Mucosa of descending colon (tissue), 3 donors: ENCODE data around the gene EGLN3. TPM values are rescaled to one million over a fixed set of nuclear protein-coding genes. Genes with fewer than 3 reads are reported as not detected.

Experiments used
- ATAC-seq: fragments of 200-7000 bp; cut with Tn5 transposase; one replicate; pipeline ENCODE4 v1.9.1; 2020; ENCODE audit warnings: mild to moderate bottlenecking, moderate library complexity
- DNase-seq, 3 donors: peaks; one replicate each; pipeline ENCODE4 v3.0.0-alpha.2; 2020
- H3K36me3 ChIP-seq: fragments of 200-600 bp; one replicate; pipeline ENCODE4 v1.8.0; 2021; ENCODE audit warnings: low read depth, mild to moderate bottlenecking
- H3K4me1 ChIP-seq: fragments of 200-600 bp; one replicate; pipeline ENCODE4 v1.8.0; 2021; ENCODE audit warnings: low read depth, mild to moderate bottlenecking
- H3K4me3 ChIP-seq: fragments of 200-600 bp; one replicate; pipeline ENCODE4 v1.8.0; 2021; ENCODE audit warnings: mild to moderate bottlenecking
- H3K9me3 ChIP-seq: fragments of 200-600 bp; one replicate; pipeline ENCODE4 v1.8.0; 2021; ENCODE audit warnings: mild to moderate bottlenecking
- CTCF ChIP-seq: fragments of 200-600 bp; IDR thresholded peaks from one replicate; pipeline ENCODE4 v1.8.0; 2022; ENCODE audit warnings: antibody characterized with exemption, mild to moderate bottlenecking
- intact Hi-C, 2 donors: fragments of 100-400 bp; cut with DNase I in 1 of 2; cut with micrococcal nuclease in 1 of 2; formaldehyde crosslinking; loops; one replicate each; pipeline versions ENCODE4 v1.11.0 to v1.11.1; 2022; cut with DNase I, micrococcal nuclease
- total RNA-seq, 3 donors: library from RNA; stranded (reverse); fragmentation: NEBNext Ultra II Directional in 2 of 3; extraction: Animal tissue kit (Norgen Biotek cat#: 25700) in 2 of 3; gene quantifications; one replicate each; pipeline versions ENCODE4 v1.2.1 to v1.2.4, GENCODE V29; 2021 to 2023
- donor health status: DM: no; HTN: no; CAD: no; lungs with moderate emphysema.
- donor health status: DM: no; HTN: no; CAD: no.
- donor health status: DM: no; HTN: yes; CAD: no.

The EGLN3 gene
- total RNA-seq, 3 donors from 2014 or later, result 50.8 to 140 (median 72.8) TPM

- no peaks in the 10 kb centered on the region for H3K4me1 ChIP-seq
- DNase-seq (no peak), ATAC-seq (no peak)
- no peaks in the 10 kb centered on the region for H3K36me3 ChIP-seq
- H3K9me3 ChIP-seq, result no peaks in the 10 kb centered on the region
- intact Hi-C loops, result no loop called here
- TF ChIP-seq CTCF, result no peak
- no peak overlapping the region for H3K4me3 ChIP-seq
Observed at GRCh38 chr14:33959692-33960151, 8.8 kb upstream of the EGLN3 start.

- no peak for TF ChIP-seq CTCF
- H3K4me3 ChIP-seq, result no peak overlapping the region
- intact Hi-C loops, result no loop called here
- ATAC-seq (no peak), DNase-seq (no peak)
- no peaks in the 10 kb centered on the region for H3K36me3 ChIP-seq
- H3K4me1 ChIP-seq, result no peaks in the 10 kb centered on the region
- H3K9me3 ChIP-seq, result no peaks in the 10 kb centered on the region
Observed at GRCh38 chr14:33958605-33959226, 7.8 kb upstream of the EGLN3 start.

- Histone ChIP-seq H3K36me3 (no peaks in the 10 kb centered on the region), H3K4me3 (no peak overlapping the region), H3K9me3 (no peaks in the 10 kb centered on the region), H3K4me1 (no peaks in the 10 kb centered on the region)
- no peak for TF ChIP-seq CTCF
- intact Hi-C loops, result no loop called here
- DNase-seq (no peak), ATAC-seq (no peak)
Observed at GRCh38 chr14:33957993-33958392, 7.1 kb upstream of the EGLN3 start.

GRCh38 chr14:33957299-33957698 lies 6.4 kb upstream of the EGLN3 start:
- TF ChIP-seq CTCF, result no peak
- no peak overlapping the region for H3K4me3 ChIP-seq
- H3K4me1 ChIP-seq, result no peaks in the 10 kb centered on the region
- DNase-seq (no peak), ATAC-seq (no peak)
- no peaks in the 10 kb centered on the region for H3K36me3 ChIP-seq
- H3K9me3 ChIP-seq, result no peaks in the 10 kb centered on the region
- intact Hi-C loops, result no loop called here

GRCh38 chr14:33956640-33957039 lies 5.8 kb upstream of the EGLN3 start:
- intact Hi-C loops, result no loop called here
- H3K4me1 ChIP-seq, result peaks cover under 1% of the 10 kb centered on the region
- ATAC-seq, result no peak
- no peak for DNase-seq
- H3K36me3 ChIP-seq, result no peaks in the 10 kb centered on the region
- no peaks in the 10 kb centered on the region for H3K9me3 ChIP-seq
- TF ChIP-seq CTCF, result no peak
- H3K4me3 ChIP-seq, result no peak overlapping the region
